ENCODE results near the gene ZSCAN22. TPM values are rescaled to one million over a fixed set of nuclear protein-coding genes. Genes with fewer than 3 reads are reported as not detected.

Gene ZSCAN22
- total and polyA plus RNA-seq, 2 of the 4 experiments (the other 2 are of a cell fraction) = 2.2 to 2.5 TPM

DNA sequence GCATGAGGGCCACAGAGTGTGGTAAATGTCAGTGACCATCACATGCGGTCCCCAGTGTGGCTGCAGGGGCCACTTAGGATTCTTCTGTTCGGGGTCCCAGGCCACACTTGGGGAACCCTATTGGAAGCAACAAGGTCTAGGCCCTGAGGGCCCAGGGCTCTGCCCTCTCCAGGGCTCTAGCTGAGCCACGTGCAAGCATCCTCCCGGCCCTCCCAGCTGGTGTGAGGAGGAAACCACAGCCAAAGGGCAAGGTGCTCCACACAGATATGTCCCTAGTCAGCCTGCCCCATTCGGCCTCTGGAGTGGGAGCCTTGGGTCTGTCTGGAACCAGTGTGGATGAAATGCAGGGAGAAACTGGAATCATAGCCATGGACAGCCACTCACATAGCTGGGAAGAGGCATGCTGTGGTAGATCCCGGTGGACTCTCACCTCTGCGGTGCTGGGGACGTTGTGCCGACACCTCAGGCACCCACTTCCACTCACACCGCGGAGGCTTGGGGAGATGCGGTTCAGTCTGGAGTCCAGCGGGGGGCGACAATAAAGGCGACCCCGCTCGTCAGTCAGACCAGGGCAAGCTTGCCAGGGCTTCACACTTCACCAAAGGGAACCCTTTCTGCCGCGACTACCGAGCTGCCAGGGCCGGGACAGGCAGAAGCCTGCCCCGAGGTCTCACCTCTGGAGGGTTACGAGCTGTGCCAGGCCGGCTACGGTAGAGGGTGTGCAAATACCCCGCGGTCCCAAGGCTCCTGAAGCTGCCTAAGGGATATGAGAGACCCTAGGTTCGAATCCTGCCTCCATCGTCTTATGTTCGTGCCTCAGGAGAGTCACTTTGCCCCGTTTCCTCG is 40.0 kb downstream of the ZSCAN22 start (continued):
- TF ChIP-seq RFX5 (IDR thresholded peaks at IDR 0.05; ENCODE audit: low read depth, low read length) = no peak

GRCh38 chr19:58367698-58368454 is 41.1 kb downstream of the ZSCAN22 start:
- H3K4me2 ChIP-seq (ENCODE audit: low read depth, low read length) = no peak overlapping the region
- H3K27ac ChIP-seq (ENCODE audit: insufficient read depth, low read length) = no peak overlapping the region
- no peaks in the 10 kb centered on the region for H3K4me1 ChIP-seq (ENCODE audit: control insufficient read depth, insufficient read depth, low read length)
- H3K79me1 ChIP-seq (ENCODE audit: low read depth in 1 of 2, low read length in 2 of 2) = no peaks in the 10 kb centered on the region
- dilution Hi-C loops (cut with HindIII; ENCODE audit: low sequenced_read_pairs, unreplicated experiment) = no loop called here
- POLR2A ChIA-PET (ENCODE audit: unreplicated experiment) = no interaction called here
- intact Hi-C loops (cut with micrococcal nuclease) = no loop called here
- no peaks in the 10 kb centered on the region for H3K27me3 ChIP-seq (ENCODE audit: control insufficient read depth, insufficient read depth, low read length)
- H2BK5ac ChIP-seq (ENCODE audit: low read depth, low read length, poor library complexity, severe bottlenecking) = no peak overlapping the region
- H2BK15ac ChIP-seq (ENCODE audit: low read depth, low read length) = no peak overlapping the region
- H3K9me3 ChIP-seq (ENCODE audit: control insufficient read depth, insufficient read depth, low read length) = peaks cover 3% of the 10 kb centered on the region; the same call in 1 of the 2 replicates
- no peaks in the 10 kb centered on the region for H3K9me1 ChIP-seq (ENCODE audit: insufficient read depth, low read length)
- H3K14ac ChIP-seq (replicated peaks; ENCODE audit: low read depth, low read length) = no peak overlapping the region
- no peak overlapping the region for H4K8ac ChIP-seq (ENCODE audit: low read depth in 2 of 2, low read length in 2 of 2)
- no peak overlapping the region for H2AK5ac ChIP-seq (ENCODE audit: low read depth, low read length)
- H3K23ac ChIP-seq (ENCODE audit: low read depth, low read length) = no peak overlapping the region
- H2AK9ac ChIP-seq (replicated peaks; ENCODE audit: low read depth, low read length, poor library complexity) = no peak overlapping the region
- CTCF ChIA-PET = no interaction called here
- no peak overlapping the region for H4K5ac ChIP-seq (ENCODE audit: low read depth, low read length)
- no peak overlapping the region for H3K4ac ChIP-seq (ENCODE audit: low read depth, low read length)
- H2BK20ac ChIP-seq (ENCODE audit: low read depth, low read length) = no peak overlapping the region
- ATAC-seq (ENCODE audit: low read depth) = no peak
- H4K91ac ChIP-seq (ENCODE audit: insufficient read depth, low read depth, low read length) = no peak overlapping the region
- no peak overlapping the region for H2BK120ac ChIP-seq (ENCODE audit: low read depth, low read length)
- DNase-seq = no peak
- 63% methylated on average over 93 of the region's 106 CpGs; no CpG with 5 or more reads in 1 of the 2 experiments for WGBS, 2 experiments (ENCODE audit: extremely low coverage in 2 of 2, insufficient read length in 1 of 2)
- H4K20me1 ChIP-seq (ENCODE audit: insufficient read depth, low read length) = no peaks in the 10 kb centered on the region
- no peaks in the 10 kb centered on the region for H3K36me3 ChIP-seq (ENCODE audit: control insufficient read depth, insufficient read depth, low read length)
- no peak overlapping the region for H2AFZ ChIP-seq (replicated peaks; ENCODE audit: low read length, poor library complexity)
- in situ Hi-C loops (cut with MboI; ENCODE audit: low sequenced_read_pairs) = no loop called here
- H3K18ac ChIP-seq (ENCODE audit: low read depth, low read length) = no peak overlapping the region
- no peak overlapping the region for H3K56ac ChIP-seq (ENCODE audit: extremely low read depth, insufficient read depth, low read length)
- no peak overlapping the region for H3K4me3 ChIP-seq (ENCODE audit: insufficient read depth, low read depth, low read length)
- BruUV-seq (replicated peaks) = no TSS peak
- H3K9ac ChIP-seq (ENCODE audit: low read depth, low read length) = no peak overlapping the region
- TF ChIP-seq CEBPB (IDR thresholded peaks at IDR 0.05; ENCODE audit: low read depth, low read length) (no peak), USF2 (IDR thresholded peaks at IDR 0.05; ENCODE audit: low read depth, low read length) (no peak), MAFK (IDR thresholded peaks at IDR 0.05; ENCODE audit: low read depth, low read length) (no peak), RFX5 (IDR thresholded peaks at IDR 0.05; ENCODE audit: low read depth, low read length) (no peak), MXI1 (IDR thresholded peaks at IDR 0.05; ENCODE audit: borderline replicate concordance, low read depth, low read length) (no peak), CHD1 (IDR thresholded peaks at IDR 0.05; ENCODE audit: low read depth, low read length) (no peak), MAZ (IDR thresholded peaks at IDR 0.05; ENCODE audit: borderline replicate concordance, low read depth, low read length) (no peak), RAD21 (IDR thresholded peaks at IDR 0.05; ENCODE audit: low read length) (no peak), POLR2A (IDR thresholded peaks at IDR 0.05; ENCODE audit: low read depth, low read length) (no peak), SMC3 (IDR thresholded peaks at IDR 0.05; ENCODE audit: low read depth, low read length) (no peak), RCOR1 (IDR thresholded peaks at IDR 0.05; ENCODE audit: insufficient replicate concordance, low read length) (no peak), NFE2L2 (IDR thresholded peaks at IDR 0.05; ENCODE audit: low read depth, low read length) (no peak), FOS (IDR thresholded peaks at IDR 0.05; ENCODE audit: low read depth, low read length) (no peak)
- TF ChIP-seq, protein P1, sequence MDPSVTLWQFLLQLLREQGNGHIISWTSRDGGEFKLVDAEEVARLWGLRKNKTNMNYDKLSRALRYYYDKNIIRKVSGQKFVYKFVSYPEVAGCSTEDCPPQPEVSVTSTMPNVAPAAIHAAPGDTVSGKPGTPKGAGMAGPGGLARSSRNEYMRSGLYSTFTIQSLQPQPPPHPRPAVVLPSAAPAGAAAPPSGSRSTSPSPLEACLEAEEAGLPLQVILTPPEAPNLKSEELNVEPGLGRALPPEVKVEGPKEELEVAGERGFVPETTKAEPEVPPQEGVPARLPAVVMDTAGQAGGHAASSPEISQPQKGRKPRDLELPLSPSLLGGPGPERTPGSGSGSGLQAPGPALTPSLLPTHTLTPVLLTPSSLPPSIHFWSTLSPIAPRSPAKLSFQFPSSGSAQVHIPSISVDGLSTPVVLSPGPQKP (IDR thresholded peaks at IDR 0.05; ENCODE audit: borderline replicate concordance, low read depth, low read length) = no peak
